NCI-H2171 treated with DMSO at 0.1 percent for 48 hours (cell line): ENCODE data around the gene ISG20.
"Not testable (repeated sequence)": the region's sequence is repeated elsewhere in the genome, so short reads cannot be mapped to it uniquely, and the experiment has no call there.

Source experiments
- DNase-seq: peaks from one replicate; lab custom pipeline; 2025; lab: John Stamatoyannopoulos, UW

ISG20 gene

GRCh38 chr15:88618686-88619085 is 20.1 kb upstream of the ISG20 start:
- no peak for DNase-seq

DNA sequence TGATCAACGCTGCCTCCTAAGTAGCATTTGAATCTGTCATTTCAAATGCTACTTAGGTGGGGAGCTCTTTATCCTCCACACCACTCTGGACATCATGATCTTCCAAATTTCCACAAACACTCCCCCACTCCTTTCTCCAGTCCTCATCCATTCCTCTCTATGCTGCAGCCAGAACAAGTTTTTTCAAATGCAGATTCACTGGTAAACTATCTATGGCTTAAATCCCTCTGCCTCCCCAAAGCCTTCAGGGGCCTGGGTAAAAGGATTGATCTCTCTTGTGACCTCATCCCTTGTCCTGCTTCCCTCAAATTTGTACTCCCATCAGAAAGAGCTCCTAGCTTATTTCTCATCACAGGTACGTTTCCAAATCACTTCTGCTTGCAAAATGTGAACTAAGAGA is 19.0 kb upstream of the ISG20 start:
- DNase-seq = no peak

- DNase-seq = peak; percentile 94
Measured at GRCh38 chr15:88620995-88621772, 17.6 kb upstream of the ISG20 start, which contains the start of gene AEN. Gene AEN, plus strand, starts transcription at chr15:88621340. Its CDS starts 4,870 bp downstream, at chr15:88626210.

DNA sequence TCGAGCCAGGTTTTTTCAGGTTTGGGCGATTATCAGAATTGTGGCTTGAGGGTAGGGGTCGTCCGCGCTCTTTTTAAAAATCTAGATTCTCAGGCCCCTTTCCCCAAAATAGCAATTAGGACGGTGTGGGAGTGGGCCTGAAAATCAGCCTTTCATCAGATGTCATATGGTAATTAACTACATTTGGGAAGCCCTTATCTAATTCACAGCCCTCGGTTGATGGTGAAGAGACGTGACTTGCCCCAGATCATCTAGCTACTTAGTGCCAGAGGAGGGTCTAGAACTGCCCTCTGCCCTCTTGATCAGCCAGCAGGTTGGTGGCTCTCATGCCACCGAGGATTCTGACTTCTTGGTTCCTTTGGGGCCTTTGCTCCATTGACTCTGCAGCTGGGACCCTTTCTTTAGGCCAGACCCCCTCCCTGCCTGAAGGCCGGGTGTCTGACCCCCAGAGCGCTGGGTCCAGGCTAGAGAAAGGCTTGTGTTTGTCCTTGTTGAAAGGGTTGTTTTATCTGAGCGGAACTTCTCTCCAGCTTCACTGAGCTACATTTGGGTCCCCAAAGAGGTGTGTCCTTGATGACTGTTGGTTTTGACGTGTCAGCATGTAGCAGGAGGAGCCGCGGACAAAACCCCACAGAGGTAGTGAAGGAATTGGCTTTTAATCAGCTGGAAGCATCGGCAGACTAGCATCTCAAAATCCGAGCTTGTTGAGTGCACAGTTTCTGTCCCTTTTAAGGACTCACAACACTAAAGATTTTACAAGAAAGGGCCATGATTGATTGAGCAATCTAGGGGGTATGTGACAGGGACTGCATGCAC is 16.8 kb upstream of the ISG20 start:
- no peak for DNase-seq

DNA sequence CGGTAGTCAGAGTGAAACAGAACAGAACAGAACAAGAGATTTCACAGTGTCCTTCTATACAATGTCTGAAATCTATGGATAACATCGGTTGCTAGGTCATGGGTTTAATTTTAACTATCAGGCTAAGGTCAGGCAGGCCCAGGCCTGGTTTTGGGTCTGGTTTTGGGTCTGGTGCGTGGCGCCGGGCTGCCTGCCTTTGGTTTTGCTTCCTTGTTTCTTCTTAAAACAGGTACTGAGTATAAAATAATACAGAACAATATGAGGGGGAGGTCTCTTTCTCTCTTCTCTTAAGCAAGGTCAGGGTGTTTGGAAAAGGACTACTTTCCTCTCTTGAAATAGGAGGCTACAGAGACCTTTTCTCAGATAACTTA is 16.2 kb upstream of the ISG20 start:
- DNase-seq = no peak

DNA sequence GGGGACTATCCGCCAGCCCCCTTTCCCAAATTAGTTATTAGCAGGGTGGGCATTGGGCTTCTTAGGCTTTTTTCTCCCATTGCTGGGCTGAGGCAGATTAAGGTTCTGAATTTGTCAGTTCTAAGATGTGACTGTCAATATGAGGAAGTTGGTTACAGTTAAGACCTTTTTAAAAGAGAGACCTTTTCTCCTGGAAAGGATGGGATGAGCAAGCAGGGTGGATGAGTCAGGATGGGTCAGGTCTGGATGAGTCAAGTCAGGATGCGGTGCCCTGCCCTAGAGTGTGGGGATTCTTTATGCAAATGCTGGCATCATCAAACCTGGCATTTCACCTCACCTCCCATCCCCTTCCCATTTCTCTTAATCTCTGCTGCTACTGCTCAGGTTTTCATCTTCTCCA is 15.8 kb upstream of the ISG20 start:
- DNase-seq = no peak

DNA sequence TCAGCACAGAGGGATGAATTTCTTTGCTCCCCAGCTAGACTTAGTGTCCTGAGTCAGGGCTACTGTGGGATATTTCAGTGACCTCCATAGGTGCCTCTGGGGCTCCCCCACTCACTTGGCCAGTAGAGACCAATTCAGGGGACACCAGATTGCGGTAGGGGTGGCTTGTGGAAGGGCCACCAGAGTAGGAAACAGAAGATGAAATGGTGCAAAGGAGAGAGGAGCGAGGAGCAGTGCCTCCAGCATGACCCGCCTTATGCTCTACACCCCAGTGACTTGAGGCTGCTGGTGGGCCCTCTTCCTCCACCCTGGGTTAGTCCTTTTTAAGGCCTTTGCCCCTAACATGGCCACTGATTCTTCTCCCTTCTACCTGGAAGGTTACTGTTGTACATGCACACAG is 15.2 kb upstream of the ISG20 start:
- no peak for DNase-seq

GRCh38 chr15:88624156-88624970 is 14.5 kb upstream of the ISG20 start:
- DNase-seq = peak; percentile 22

- DNase-seq = no peak
Measured at GRCh38 chr15:88624971-88625490, 13.8 kb upstream of the ISG20 start.

GRCh38 chr15:88625943-88626741 is 12.7 kb upstream of the ISG20 start:
- no peak for DNase-seq

DNA sequence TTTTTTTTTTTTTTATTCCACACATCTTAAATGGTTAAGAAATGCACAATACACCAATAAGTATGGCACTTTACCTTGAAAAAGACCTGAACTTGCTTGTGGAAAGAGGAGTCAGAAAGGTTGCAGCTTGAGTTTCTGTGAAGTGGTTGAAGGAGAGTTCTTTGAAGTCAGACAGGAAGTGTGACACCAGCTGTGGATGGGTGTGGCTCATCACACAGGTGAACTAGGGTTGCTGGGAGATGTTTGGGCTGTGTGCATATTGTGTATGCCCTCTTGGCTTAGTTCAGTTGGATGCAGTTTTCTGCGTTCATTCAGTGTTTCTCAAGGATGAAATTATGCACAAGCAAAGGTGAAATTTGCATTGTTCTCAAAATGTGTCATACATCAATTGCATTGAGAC is 11.4 kb upstream of the ISG20 start:
- no peak for DNase-seq

- DNase-seq = no peak
Measured at GRCh38 chr15:88628018-88628654, 10.7 kb upstream of the ISG20 start.

GRCh38 chr15:88629071-88629470 is 9.7 kb upstream of the ISG20 start:
- no peak for DNase-seq

GRCh38 chr15:88630141-88630721 is 8.6 kb upstream of the ISG20 start:
- DNase-seq = no peak

DNA sequence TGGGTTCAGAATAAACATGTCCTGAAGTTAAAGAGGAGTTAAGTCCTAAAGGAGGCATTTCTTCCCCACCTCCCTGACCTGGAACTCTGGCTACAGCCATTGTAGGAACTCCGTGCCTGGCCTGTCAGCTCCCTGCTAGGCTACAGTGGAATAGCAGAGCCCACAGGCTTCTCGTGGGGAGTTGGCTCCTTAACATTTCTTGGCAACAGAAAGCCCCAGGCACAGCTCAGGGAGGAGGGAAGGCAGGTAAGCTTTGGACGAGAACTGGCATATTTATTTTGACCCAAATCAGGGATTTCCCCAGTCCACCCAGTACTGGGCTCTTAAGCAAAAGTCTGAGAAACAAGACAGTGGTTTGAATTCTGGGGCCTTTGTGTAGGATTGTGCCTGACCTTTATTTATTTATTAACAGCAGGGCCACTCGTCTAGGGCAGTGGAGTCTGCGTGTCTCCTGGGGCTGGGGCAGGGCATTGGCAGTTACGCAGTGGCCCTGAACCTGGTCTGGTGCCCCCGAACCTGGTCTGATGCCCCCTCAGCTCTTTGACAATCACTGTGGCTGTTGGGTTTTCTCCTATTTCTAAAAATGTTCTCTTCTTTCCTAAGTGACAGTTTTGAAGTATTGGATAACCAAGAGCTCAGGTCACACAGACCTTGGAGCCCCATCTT is 7.9 kb upstream of the ISG20 start:
- no peak for DNase-seq

GRCh38 chr15:88631464-88632028 is 7.3 kb upstream of the ISG20 start:
- no peak for DNase-seq

GRCh38 chr15:88632797-88633196 is 6.0 kb upstream of the ISG20 start:
- not testable (repeated sequence) for DNase-seq

DNA sequence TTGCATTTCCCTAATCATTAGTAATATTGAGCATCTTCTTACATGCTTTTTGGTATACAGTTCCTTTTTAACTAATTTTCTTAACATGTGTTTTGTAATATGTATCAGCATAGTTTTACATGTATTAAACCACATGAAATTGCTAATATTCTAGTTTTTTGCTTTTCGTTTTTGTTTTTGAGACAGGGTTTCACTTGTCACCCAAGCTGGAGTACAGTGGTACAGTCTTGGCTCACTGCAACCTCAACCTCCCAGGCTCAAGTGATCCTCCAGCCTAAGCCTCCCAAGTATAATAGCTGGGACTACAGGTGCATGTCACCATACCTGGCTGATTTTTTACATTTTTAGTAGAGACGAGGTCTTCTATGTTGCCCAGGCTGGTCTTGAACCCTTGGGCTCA is 4.4 kb upstream of the ISG20 start:
- DNase-seq = no peak

DNA sequence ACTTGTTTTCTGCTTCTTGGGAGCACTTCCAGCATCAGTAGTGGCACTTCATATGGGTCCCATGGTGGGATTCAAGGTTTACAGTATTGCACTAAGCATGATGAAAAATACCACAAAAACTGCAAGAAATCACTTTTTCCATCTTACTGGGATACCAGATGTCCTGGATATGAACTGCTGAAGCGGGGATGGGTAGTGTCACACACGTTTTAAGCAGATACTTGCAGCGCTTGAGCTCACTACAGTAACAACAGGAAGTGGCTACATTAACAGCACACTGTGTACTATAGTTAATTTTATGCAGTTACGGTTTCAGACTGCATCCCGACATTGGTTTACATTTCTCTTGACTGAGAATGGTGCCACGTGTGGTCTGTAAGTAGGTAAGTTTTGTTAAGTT is 3.5 kb upstream of the ISG20 start:
- DNase-seq = no peak

GRCh38 chr15:88636050-88636449 is 2.8 kb upstream of the ISG20 start:
- DNase-seq = no peak
